ENCODE data around the gene INPP5E.

- 0 out of 2 replicates have a peak, but pooled peaks have one; percentile 9 for TF ChIP-seq CTCF (conservative IDR thresholded peaks at IDR 0.05)
- no peak for TF ChIP-seq EZH2 (IDR thresholded peaks at IDR 0.05; ENCODE audit: low read depth)
Observed at GRCh38 chr9:136483589-136484152, 44.0 kb upstream of the INPP5E start.

Data from PC-9 (cell line).